SU-DHL-6 (cell line): ENCODE data around the gene OVOL1.

Experiments
- EZH2phosphoT487 ChIP-seq: fragments of 200-600 bp; sonication (generic), shearing (Covaris generic); conservative IDR thresholded peaks from 2 replicates; pipeline ENCODE4 v1.6.1; 2018; ENCODE audit warnings: mild to moderate bottlenecking, antibody characterized with exemption, low read length, moderate library complexity, mixed read lengths
- TF ChIP-seq, protein P1 (sequence below): fragments of 200-600 bp; sonication (generic); IDR thresholded peaks from one replicate; pipeline ENCODE4 v1.5.1; 2017; ENCODE audit warnings: antibody characterized with exemption, mild to moderate bottlenecking, low read length, moderate library complexity; ENCODE audit not compliant: insufficient read depth, poor library complexity, severe bottlenecking

DNA sequence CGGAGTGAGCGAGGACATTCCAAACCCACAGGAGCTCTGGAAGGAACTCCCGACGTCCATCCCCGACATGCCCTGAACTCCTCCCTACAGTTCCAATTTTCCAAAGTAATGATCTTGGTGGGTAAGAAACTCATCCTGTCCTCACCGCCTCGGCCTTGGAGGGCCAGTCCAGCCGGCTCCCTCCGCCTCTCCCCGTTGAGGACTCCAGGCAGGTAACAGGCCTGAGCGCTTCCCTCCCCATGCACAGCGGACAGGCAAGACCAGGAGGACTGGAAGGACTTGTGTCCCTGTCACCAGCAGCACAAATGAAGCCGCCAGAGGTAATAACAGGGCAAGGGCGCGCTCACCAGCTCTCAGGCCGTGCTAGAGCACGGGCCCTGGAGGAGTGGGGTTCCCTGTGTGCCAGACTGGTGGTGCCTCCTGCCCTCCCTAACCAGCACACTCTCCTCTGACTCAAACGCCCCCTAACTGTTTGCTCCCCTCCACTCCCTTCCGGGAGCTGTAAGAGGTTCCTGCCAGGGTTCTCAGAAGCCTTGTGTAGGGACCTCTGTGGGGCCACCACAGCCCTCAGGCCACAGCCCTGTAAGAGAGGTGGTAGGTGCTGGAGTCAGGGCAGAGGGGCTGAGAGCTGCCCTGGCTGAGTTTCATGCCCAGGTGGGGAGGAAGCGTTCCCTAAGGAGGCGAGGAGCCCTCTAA, 17.1 kb downstream of the OVOL1 start:
- TF ChIP-seq, protein P1, sequence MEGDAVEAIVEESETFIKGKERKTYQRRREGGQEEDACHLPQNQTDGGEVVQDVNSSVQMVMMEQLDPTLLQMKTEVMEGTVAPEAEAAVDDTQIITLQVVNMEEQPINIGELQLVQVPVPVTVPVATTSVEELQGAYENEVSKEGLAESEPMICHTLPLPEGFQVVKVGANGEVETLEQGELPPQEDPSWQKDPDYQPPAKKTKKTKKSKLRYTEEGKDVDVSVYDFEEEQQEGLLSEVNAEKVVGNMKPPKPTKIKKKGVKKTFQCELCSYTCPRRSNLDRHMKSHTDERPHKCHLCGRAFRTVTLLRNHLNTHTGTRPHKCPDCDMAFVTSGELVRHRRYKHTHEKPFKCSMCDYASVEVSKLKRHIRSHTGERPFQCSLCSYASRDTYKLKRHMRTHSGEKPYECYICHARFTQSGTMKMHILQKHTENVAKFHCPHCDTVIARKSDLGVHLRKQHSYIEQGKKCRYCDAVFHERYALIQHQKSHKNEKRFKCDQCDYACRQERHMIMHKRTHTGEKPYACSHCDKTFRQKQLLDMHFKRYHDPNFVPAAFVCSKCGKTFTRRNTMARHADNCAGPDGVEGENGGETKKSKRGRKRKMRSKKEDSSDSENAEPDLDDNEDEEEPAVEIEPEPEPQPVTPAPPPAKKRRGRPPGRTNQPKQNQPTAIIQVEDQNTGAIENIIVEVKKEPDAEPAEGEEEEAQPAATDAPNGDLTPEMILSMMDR: no peak
- TF ChIP-seq EZH2phosphoT487: no peak
